HG02571 (cell line): ENCODE data around the gene FGF4.

Source experiments
- ATAC-seq: cut with Tn5 transposase; IDR thresholded peaks from one replicate; pipeline ENCODE4 v1.9.1; 2021; ENCODE audit warnings: mild to moderate bottlenecking, moderate library complexity; ENCODE audit not compliant: unreplicated experiment

The FGF4 gene, protein sequence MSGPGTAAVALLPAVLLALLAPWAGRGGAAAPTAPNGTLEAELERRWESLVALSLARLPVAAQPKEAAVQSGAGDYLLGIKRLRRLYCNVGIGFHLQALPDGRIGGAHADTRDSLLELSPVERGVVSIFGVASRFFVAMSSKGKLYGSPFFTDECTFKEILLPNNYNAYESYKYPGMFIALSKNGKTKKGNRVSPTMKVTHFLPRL

DNA sequence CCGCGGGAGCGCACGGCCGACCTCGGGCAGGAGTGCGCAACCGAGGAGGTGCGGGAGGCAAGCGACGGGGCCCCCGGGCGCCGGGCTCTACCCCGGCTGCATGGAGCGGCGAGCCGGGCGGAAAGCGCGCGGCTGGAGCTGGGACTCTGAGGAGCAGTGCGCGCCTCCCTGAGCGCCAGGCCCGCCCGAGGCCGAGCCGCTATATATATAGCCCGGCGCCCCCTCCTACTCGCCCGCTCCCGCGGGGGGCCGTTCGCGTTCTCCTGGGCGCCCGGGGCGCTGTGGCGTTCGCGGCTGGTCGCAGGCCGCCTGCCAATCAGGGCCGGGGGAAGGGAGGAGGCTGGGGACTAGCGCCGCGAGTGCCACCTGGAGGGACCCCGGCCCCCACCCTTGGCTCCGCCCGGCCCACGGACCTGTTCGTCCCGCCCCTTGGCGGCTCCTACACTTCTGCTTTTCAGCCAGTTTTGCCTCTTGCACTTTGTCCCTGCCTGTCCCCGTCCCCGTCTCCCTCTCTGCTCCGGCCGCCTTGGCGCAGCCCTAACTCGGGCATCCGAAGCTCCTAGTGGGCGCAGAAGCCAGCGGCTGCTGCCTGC, at the start of gene FGF4:
Gene FGF4, minus strand, starts transcription at position 179 of the 593 bp plus-strand sequence. CDS start 257 bp downstream, outside the sequence.
- ATAC-seq: no peak

DNA sequence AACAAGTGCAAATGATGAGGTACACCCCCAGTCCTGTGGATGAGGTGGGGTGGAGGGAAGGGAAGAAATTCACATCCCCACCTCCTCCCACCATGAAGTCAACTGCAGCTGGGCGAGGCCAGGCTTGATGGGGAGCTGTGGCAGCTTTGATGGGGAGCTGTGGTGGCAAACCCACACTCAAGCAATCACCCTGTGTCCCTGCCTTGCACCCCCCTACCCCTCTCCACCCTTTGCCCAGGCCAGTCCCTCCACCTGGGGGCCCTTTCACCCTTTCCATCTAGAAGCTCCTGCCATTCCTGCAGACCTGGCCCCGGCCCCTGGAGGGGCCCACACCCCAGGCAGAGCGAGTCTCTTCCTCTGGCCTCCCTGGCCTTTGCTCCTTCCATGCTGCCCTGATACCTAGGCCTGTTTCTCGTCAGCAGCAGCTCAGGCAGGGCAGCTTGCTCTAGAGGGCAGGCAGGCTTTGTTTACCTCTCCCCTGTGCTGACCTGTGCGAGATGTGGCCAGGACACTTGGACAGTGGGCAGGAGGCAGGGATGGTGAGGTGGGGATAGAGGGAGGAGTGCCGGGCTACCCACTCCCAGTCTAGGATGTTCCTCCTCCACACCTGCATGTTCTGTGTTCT, 48.6 kb upstream of the FGF4 start:
- no peak for ATAC-seq

DNA sequence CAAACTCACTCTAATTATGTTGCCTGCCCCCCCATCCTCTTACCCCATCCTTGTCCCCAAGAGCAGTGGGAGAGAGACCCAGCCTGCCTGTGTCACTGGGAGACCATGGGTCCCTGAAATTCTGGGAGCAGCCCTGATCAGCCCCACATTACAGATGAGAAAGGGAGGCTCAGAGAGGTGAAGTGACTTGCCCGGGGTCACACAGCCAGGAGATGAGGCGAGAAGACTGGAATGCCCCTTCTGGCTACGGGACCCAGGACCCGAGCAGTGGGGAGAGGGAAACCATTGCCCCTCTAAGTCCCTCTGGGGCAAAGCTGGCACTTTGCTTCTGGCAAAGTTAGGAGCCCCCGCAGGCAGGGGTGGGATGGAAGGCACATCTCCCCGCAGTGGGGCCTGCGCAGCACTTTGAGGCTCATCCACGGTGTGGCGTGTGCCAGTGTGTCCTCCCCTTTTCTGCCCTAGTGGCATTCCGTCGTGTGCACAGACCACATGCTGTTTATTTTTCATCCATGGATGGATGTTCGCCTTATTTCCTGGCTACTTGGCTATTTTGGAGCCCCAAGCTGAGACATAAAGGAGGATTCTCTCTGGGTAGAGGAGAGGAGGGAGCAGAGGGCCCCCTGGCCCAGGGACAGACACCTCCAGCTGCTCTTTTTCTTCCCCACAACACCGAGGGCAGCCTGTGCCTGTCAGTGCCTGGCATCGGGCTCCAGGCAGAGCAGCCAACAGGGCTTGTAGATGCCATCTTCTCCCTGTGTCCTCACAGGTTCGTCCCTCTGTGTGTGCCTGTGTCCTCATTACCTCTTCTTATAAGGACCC, 47.7 kb upstream of the FGF4 start:
- no peak for ATAC-seq

DNA sequence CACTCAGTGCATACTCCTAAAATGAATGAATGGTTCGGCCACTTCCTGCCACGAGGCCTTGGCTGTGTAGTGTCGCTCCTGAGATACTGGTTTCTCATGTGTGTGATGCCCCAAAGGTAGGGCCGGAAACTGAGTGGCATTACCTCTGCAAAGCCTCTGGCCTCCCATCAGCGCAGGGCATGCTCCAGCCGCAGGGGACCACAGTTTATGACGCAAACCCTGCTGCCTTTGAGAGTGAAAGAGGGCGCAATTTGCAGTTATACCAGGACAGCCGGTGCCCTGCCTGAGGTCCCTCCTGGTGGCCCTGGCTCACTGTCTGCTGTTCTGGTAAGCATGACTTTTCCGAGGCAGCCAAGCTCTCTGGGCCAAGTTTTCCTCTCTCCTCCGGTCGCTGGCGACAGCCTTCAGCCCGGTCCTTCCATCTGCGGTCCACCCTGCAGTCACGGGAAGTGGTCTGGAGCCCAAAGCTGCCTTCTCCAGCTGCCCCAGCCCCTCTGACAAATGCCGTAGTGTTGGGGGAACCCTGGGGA, 46.4 kb upstream of the FGF4 start:
- ATAC-seq: no peak

DNA sequence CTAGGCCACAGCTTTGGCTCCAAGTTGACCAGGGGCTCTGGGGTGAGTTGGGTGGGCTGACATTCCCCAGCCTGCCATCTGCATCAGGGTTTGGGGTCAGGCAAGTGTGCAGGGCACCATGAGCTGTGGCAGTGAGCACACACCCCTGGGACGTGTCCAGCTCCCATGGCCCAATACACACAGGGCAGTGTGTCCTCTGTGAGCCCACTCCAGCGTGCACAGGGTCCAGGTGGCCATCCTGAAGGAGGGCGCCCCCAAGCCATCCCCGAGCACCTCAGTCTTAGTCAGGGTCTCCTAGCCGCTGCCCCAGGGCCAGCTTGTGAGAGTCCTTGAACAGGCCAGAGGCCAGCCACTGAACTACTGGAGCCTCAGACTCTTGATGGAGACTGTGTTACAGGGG, 45.3 kb upstream of the FGF4 start:
- no peak for ATAC-seq

DNA sequence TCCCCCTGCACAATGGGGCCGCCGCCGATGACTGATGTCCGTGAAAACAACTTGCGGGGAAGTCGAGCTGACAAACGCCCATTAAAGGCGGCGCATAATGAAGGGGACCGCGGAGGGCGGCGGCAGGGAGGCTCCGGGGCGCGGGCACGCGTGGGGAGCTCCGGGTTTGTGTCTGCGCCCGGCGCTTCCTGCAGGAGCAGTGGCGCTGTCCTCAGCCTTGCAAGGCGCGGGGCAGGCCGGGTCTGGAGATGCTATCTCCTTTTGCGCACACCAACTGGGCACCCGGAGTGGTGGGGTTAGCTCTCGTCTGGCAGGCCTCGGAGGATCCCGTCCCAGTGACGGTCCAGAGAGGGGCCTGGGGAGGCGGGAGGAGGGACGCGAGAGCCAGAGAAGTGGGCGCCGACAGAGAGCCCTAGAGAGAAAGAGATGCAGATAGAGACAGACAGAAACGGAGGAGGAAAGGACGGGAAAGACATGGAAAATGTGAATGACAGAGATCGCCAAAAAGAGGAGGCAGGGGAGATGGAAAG, 44.5 kb upstream of the FGF4 start:
- ATAC-seq: no peak

DNA sequence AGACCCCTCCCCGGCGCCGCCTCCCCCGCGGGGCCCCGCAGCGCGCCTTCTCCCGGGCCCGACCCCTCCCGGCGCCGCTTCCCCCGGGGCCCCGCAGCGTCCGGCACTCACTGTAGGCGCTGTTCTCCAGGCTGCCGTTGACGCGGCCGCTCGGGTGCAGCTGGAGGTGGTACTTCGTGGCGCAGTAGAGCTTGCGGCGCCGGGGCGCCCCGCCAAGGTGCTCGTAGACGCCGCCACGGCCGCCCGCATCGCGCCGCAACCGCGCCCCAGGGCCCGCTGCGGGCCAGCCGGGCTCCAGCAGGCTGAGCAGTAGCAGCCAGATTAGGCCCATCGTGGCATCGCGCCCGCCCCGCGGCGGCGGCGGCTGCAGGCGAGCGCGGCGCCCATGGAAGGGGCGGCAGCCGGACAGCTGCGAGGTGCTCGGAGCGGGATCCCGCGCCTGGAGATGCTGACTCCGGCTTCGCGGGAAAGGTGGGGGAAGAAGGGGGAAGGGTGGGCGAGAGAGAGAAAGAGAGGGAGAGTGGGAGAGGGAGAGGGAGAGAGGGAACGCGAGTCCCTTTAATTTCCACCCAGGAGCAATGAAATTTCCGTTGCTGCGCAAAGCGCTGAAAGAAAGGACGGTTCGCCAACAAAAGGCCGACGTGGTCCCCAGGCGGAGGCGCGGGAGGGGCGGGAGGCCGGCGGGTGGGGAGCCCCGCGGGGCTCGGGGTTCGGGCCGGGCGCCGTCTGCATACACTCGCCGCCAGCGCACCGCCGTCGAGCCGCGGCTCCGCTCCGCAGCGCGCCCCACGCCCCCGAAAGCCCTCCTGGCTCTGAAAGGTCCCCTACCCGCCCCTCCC, 43.7 kb upstream of the FGF4 start, which contains the start of gene FGF3:
Gene FGF3, minus strand, starts transcription at position 814 of the 839 bp plus-strand sequence. Its CDS starts 483 bp downstream, at position 331.
- no peak for ATAC-seq

DNA sequence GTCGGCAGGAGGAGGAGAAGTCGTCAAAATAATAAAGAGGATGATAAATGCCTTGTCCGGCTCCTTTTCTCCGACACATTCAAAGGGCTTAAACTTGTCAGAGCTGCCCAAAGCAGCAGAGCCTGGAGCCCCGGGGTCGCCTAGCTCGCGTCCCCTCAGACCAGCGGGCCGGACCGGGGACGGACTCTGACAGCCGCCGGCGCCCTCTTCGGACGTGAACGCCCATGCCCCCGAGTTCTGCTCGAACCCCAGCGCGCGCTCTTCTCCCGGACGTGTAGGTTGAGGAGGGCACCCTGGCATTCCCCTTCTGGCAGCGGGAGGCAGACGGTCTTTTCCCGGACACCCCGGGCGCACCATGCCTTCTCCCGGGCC, 43.1 kb upstream of the FGF4 start:
- ATAC-seq: no peak

DNA sequence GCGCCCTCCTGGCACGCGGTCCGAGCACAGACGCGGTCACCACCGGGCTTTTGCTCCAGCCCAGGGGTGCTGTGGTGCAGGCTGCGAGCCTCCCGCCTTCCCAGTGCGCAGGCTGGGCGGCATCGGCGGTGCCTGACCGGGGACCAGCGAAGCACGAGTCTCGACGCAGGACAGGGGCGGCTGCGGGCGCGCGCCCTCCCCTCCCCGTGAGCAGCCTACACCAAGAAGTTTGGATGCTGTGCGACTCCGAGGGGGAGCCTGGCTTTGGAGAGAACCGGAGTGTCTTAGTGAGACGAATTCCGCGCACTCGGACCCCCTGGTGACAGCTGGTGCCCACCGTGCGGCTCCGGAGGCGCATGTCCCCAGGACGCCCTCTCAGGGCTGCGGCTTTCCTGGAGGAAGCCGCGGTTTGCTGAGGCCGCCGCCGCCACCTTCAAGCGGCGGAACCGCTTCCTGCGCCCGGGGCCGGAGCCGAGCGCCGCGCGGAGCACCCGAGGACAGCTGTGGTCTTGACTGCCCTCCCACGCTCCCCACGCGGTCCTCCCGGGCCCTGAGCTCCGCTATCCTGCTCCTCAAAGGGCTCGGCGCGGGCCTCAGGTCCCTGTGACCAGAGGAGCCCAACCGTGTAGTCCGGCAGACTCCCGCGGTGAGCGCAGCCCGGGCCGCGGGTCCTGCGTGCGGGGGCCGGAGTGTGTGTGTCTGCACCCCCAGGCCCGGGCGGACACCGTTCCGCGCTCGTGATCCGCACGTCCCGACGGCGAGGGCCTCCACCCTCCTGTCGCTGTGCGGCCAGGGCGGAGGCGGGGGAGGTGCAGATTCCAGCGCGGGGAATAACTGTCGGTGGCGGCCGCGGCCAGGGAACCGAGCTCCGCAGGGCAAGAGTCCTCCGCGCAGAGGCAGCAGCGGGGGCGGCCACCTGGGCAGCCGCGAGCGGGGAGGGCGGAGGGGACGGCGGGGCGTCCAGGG, 42.4 kb upstream of the FGF4 start:
- ATAC-seq: no peak

DNA sequence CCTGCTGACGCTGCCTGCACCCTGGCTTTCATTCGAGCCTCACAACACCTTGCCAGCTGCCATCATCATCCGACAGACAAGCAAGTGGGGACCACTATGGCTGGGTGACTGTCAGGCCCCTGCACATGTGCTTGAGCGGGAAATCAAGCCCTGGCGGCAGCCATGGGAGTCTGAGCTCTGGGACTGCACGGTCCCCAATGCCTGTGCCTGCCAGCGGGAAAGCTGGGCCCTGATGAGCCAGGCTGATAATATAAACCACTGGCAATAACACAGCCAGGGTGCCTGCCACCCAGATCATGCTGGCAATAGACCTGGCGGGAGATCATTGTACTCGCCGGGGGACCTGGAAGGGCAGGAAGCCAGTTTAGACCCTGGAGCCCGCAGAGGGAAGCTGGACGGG, 41.5 kb upstream of the FGF4 start:
- no peak for ATAC-seq

DNA sequence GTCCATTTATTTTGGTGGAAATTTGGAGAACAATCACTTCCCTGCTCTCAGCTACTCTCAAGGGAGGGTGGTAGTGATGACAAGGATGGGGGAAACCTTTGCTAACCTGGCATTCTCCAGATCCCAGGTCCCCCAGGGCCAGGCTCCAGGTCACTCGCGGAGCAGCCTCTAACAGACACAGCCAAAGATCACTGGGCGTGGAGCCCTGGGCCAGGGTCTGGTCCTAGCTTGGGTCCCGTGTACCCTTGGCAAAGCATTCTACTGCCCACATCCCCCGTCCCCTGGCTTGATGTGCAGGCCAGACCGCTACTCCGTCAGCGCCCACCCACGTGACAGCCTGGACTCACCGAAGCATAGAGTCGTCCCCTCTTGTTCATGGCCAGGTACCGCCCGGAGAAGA, 40.8 kb upstream of the FGF4 start:
- ATAC-seq: no peak

DNA sequence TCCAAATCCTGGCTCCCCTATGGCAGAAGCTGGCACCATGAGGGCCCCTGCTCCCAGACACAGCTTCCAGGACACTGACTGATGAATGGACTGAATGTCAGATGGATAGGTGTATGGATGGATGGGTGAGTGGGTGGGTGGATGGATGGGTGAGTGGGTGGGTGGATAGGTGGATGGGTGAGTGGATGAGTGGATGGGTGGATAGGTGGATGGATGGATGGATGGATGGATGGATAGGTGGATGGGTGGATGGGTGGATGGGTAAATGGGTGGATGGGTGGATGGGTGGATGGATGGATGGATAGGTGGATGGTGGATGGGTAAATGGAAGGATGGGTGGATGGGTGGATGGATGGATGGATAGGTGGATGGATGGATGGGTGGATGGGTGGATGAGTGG, 39.8 kb upstream of the FGF4 start:
- ATAC-seq: no peak

DNA sequence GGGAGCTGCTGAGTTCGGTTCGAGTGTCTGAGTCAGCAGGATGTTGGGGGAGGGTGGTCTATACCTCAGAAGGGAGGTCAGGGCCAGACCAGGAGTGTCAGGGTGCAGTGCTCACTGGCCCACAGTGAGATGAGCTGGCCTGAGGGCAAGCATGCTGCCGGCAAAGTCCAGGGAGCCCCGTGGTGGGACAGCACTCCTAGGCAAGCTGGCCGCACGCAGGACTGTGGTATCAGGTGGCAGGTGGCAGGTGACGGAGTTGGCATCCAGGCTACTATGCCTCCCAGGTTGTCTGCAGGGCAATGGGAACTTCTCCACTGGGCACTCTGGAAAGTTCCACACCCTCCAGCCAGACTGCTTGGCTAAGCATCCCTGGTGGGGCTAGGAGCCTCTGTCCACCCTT, 39.3 kb upstream of the FGF4 start:
- no peak for ATAC-seq

DNA sequence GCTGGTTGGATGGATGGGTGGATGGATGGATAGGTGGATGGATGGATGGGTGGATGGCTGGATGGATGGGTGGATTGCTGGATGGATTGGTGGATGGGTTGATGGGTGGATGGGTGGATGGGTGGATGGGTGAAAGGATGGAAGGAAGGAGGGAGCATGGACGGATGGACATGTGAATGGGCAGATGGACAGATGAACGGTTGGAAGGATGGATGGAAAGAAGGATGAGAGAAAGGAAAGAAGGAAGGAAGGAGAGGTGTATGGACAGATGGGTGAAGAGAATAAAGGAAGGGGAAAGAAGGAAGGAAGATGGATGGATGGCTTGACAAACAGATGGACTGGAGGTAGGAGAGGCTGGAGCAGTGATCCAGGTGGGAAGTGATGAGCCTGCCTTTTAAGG, 38.7 kb upstream of the FGF4 start:
- ATAC-seq: no peak

DNA sequence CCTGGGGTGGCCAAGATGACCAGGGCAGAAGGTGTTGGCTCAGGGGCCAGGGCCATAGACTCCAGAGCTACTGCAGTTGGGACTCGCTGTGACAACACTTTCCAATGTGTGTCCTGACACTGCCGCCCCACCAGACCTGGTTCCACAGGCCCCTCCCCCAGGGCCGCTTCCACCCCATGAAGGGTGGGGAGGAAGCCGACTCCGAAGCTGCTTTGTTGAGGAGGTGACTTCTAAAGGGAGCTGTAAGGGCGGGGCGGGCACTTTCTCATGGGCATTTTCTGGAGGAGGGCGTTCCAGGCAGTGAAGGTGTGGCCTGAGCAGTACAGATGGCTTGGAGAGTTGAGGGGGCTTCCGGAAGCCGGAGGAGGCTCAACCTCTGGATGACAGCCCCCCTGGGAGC, 37.8 kb upstream of the FGF4 start:
- no peak for ATAC-seq

DNA sequence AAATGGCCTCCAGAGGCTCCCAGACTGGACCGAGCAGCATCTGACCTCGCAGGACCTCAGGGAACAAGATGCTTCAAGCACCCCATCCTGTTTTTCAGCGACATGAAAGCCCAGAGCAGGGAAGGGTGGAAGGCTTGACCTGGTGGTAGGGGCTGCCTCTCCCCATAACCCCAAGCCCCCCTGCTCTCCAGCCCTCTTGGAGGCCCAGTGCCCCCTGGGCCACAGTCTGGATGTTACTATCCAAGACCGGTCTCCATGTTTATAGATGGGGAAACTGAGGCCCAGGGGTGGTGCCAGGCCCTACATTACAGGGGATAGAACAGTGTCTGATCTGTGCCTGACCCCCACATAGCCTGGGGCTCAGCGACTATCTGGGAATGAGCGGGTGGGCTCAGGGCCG, 37.1 kb upstream of the FGF4 start:
- ATAC-seq: no peak

DNA sequence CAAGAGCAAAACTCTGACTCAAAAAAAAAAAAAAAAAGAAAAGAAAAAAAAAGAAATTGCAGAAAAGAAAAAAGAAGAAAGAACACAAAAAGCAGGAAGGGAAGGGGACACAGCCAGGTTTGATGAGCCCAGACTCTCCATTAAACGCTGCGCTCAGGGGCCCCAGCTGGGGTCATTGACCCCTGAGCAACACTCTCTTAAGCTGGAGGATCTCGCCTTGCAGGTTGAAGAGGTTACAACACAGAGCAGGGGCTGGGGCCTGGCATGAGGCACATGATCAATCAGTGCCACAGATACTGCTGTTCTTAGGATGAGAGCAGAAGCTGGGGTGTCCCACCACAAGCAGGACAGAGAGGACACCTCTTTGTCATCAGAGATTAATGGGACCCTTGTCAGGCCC, 36.3 kb upstream of the FGF4 start:
- ATAC-seq: no peak

DNA sequence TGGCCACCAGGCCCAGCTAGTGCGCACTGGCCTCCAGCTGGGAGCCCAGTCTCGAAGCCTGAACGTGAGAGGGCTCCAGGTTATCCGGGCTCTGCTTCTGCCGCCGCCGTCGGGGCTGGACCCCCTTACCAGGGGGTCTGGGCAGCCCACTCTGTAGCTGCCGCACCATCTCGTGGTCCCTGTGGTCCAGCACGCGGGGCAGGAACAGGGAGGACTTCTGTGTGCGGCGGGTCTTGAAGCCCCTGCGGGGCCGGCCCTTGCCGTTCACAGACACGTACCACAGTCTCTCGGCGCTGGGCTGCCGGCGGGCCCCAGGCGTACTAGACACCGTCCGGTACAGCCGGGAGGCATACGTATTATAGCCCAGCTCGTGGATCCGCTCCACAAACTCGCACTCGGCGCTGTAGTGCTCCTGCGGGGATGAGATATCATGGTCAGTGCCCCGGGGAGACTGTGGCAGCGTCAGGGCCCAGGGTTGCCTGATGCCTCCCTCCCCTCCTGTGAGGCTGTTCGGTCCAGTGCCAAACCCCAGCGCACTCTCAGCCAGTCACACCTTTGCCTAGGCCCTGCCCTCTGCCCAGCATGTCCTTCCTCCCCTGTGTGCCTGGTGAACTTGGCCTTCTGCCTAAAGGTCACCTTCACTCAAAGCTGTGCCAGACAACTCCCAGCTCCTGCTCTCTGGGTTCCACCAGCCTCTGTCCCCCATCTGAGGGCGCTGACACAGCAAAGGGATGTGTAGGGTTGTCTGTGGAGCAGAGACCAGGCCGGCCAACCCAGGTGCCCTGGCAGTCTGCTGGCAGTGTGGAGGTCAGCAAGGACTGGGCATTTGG, 35.4 kb upstream of the FGF4 start:
- ATAC-seq: no peak
